Mesendoderm (in vitro differentiated cells): ENCODE measurements around the gene PRDX1.
"Not testable (repeated sequence)": the region's sequence is repeated elsewhere in the genome, so short reads cannot be mapped to it uniquely, and the experiment has no call there.

Experiments
- DNase-seq: peaks from one replicate; pipeline ENCODE4 v3.0.0; 2013
- H2AK5ac ChIP-seq: 2 replicates; pipeline ENCODE4 v1.6.1; 2013; ENCODE audit warnings: low read length, inconsistent platforms
- H2BK120ac ChIP-seq: 2 replicates; pipeline ENCODE4 v1.6.1; 2013; ENCODE audit warnings: low read depth, mild to moderate bottlenecking, low read length, moderate library complexity, mixed read lengths
- H2BK15ac ChIP-seq: replicated peaks from 2 replicates; pipeline ENCODE4 v1.6.1; 2013; ENCODE audit warnings: low read depth, mild to moderate bottlenecking, moderate library complexity
- H2BK5ac ChIP-seq: 2 replicates; pipeline ENCODE4 v1.6.1; 2013; ENCODE audit warnings: low read length, inconsistent platforms
- H3K18ac ChIP-seq: 2 replicates; pipeline ENCODE4 v1.6.1; 2013; ENCODE audit warnings: mild to moderate bottlenecking, low read length, mixed read lengths
- H3K23ac ChIP-seq: one replicate; pipeline ENCODE4 v1.6.1; 2013; ENCODE audit warnings: low read length
- H3K27ac ChIP-seq: 2 replicates; pipeline ENCODE4 v1.5.1; 2013; ENCODE audit warnings: low read depth, mild to moderate bottlenecking, inconsistent platforms, low read length, moderate library complexity
- H3K27me3 ChIP-seq: 2 replicates; pipeline ENCODE4 v1.6.1; 2013; ENCODE audit warnings: low read length, control low read depth, mild to moderate bottlenecking, inconsistent platforms; ENCODE audit not compliant: insufficient read depth, poor library complexity
- H3K36me3 ChIP-seq: 2 replicates; pipeline ENCODE4 v1.6.1; 2013; ENCODE audit warnings: low read length, inconsistent platforms; ENCODE audit not compliant: control insufficient read depth, insufficient read depth
- H3K4ac ChIP-seq: one replicate; pipeline ENCODE4 v1.6.1; 2013; ENCODE audit warnings: low read depth, mild to moderate bottlenecking, low read length, moderate library complexity
- H3K4me1 ChIP-seq: 2 replicates; pipeline ENCODE4 v1.6.1; 2013; ENCODE audit warnings: low read depth, low read length, inconsistent platforms; ENCODE audit not compliant: control insufficient read depth
- H3K4me2 ChIP-seq: 2 replicates; pipeline ENCODE4 v1.6.1; 2013; ENCODE audit warnings: low read length
- H3K4me3 ChIP-seq: 2 replicates; pipeline ENCODE4 v1.5.1; 2013; ENCODE audit warnings: mild to moderate bottlenecking, low read length
- H3K56ac ChIP-seq: one replicate; pipeline ENCODE4 v1.6.1; 2013; ENCODE audit warnings: low read length
- H3K79me1 ChIP-seq: 2 replicates; pipeline ENCODE4 v1.6.1; 2013; ENCODE audit warnings: low read length, inconsistent platforms
- H3K79me2 ChIP-seq: 2 replicates; pipeline ENCODE4 v1.6.1; 2013; ENCODE audit warnings: mild to moderate bottlenecking, low read length; ENCODE audit not compliant: control insufficient read depth, insufficient read depth
- H3K9ac ChIP-seq: 2 replicates; pipeline ENCODE4 v1.6.1; 2013; ENCODE audit warnings: low read length, inconsistent platforms
- H4K5ac ChIP-seq: one replicate; pipeline ENCODE4 v1.6.1; 2013; ENCODE audit warnings: low read length
- H4K8ac ChIP-seq: one replicate; pipeline ENCODE4 v1.6.1; 2013; ENCODE audit warnings: low read depth, mild to moderate bottlenecking, control low read depth, low read length, moderate library complexity
- WGBS: extraction: QIAGEN DNeasy Blood & Tissue Kit; methylation state at CpG from one replicate; pipeline ENCODE4 v1.1.7; 2013; ENCODE audit warnings: low lambda C conversion rate, missing lambda C conversion rate; ENCODE audit not compliant: insufficient coverage; ENCODE audit errors: extremely low coverage; 5-methylcytosine and 5-hydroxymethylcytosine counted together

Gene PRDX1

DNA sequence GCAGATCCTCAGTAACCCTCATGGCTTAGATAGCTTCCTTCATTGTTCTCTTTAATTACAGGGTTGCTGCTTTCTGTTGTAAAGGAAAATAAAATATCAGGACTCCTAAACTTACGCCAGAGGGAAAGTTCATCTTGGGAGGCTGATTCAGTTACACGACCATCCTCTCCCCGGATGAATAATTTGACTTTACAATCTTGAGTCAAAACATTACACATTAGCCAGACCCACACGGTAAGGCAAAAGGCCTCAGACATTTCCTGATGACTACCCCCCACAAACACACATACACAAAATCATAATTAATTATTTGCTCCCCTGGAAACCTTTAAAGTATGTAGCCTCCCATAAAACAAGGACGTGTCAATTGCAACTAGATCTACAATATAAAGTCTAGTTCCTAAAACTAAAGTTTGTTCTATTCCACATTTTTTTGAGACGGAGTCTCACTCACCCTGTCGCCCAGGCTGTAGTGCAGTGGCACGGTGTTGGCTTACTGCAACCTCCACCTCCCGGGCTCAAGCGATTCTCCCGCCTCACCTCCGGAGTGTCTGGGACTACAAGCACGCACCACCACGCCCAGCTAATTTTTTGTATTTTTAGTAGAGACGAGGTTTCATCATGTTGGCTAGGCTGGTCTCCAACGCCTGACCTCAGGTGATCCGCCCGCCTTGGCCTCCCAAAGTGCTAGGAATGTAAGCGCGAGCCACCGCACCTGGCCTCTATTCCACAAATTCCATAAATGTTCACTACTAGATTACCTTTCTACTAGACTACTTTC lies 830 bp upstream of the PRDX1 start:
- Histone ChIP-seq H3K9ac (peak overlapping the region; percentile 88), H3K4me2 (peak overlapping the region; percentile 84), H2BK120ac (peak overlapping the region; percentile 61), H3K27ac (peak overlapping the region; percentile 99), H3K4me1 (no peaks in the 10 kb centered on the region), H3K79me2 (peaks cover 37% of the 10 kb centered on the region), H3K4me3 (peak overlapping the region; percentile 44), H2BK5ac (peak overlapping the region; percentile 96), H4K5ac (peak overlapping the region; percentile 84), H2BK15ac (peak overlapping the region; percentile 46), H3K56ac (peak overlapping the region; percentile 99), H2AK5ac (peak overlapping the region; percentile 72), H3K23ac (peak overlapping the region; percentile 7), H3K79me1 (peaks cover 3% of the 10 kb centered on the region), H3K27me3 (no peaks in the 10 kb centered on the region), H3K18ac (peak overlapping the region; percentile 96), H3K4ac (peak overlapping the region; percentile 89), H4K8ac (peak overlapping the region; percentile 79), H3K36me3 (no peaks in the 10 kb centered on the region)
- WGBS: no CpG with 5 or more reads among the region's 21 CpGs
- DNase-seq: peak; percentile 46

DNA sequence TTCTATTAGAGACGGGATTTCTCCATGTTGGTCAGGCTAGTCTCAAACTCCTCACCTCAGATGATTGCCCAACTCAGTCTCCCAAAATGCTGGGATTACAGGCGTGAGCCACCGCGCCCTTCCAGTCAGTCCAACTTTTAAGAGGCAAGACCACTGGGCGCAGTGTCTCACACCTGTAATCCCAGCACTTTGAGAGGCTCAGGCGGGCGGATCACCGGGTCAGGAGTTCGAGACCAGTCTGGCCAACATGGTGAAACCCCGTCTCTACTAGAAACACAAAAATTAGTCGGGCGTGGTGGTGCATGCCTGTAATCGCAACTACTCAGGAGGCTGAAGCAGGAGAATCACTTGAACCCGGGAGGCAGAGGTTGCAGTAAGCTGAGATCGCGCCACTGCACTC lies 1.9 kb downstream of the PRDX1 start:
- not testable (repeated sequence) for H3K56ac ChIP-seq, H4K5ac ChIP-seq, H2BK15ac ChIP-seq, H3K18ac ChIP-seq, H2BK5ac ChIP-seq, H3K27me3 ChIP-seq, H2AK5ac ChIP-seq, H3K4me3 ChIP-seq, H4K8ac ChIP-seq, H3K4ac ChIP-seq, H3K23ac ChIP-seq, H2BK120ac ChIP-seq, H3K27ac ChIP-seq, H3K4me1 ChIP-seq, DNase-seq
- Histone ChIP-seq H3K79me1 (peaks cover 11% of the 10 kb centered on the region), H3K9ac (peak overlapping the region; percentile 67), H3K36me3 (peaks cover 14% of the 10 kb centered on the region), H3K79me2 (peaks cover 51% of the 10 kb centered on the region), H3K4me2 (peak overlapping the region; percentile 26)
- WGBS: no CpG with 5 or more reads among the region's 16 CpGs

DNA sequence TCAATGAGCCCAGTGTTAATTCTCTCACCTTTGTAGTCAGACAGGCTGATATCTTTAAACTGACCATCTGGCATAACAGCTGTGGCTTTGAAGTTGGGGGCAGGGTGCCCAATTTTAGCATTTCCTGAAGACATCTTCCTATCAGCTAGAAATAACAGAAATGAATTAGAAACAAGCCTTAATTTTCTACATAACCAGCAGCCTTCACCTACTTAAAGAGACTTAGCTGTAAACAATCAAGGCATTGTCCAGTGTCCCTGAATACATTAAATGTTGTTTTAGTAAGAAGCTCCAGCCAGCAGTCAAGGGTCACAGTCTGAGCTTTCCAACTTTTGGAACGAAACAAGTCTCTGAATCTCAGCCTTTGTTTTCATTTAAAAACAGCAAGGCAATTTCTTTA lies 2.8 kb downstream of the PRDX1 start:
- Histone ChIP-seq H3K23ac (no peak overlapping the region), H3K27ac (no peak overlapping the region), H2BK120ac (no peak overlapping the region), H2BK5ac (no peak overlapping the region), H3K36me3 (peaks cover 20% of the 10 kb centered on the region), H4K8ac (no peak overlapping the region), H3K79me2 (peaks cover 51% of the 10 kb centered on the region), H3K27me3 (no peaks in the 10 kb centered on the region), H3K18ac (no peak overlapping the region), H3K79me1 (peaks cover 11% of the 10 kb centered on the region), H2AK5ac (no peak overlapping the region), H3K9ac (peak overlapping the region; percentile 12), H2BK15ac (no peak overlapping the region), H4K5ac (no peak overlapping the region), H3K4me1 (no peaks in the 10 kb centered on the region), H3K4me2 (peak overlapping the region; percentile 9), H3K56ac (no peak overlapping the region), H3K4me3 (no peak overlapping the region), H3K4ac (no peak overlapping the region)
- WGBS: no CpG with 5 or more reads among the region's 1 CpG
- no peak for DNase-seq

DNA sequence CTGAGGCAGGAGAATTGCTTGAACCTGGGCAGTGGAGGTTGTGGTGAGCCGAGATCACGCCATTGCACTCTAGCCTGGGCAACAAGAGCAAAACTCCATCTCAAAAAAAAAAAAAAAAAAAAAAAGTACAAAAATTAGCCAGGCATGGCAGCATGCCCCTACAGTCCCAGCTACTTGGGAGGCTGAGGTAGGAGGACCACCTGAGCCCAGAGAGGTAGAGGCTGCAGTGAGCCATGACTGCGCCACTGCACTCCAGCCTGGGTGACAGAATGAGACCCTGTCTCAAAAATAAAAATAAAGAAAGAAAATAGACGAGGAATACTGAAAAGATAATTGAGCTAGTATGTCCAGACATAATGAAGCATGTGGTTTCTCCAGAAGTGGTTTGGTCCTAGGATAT lies 3.3 kb downstream of the PRDX1 start:
- H2AK5ac ChIP-seq, H3K4me3 ChIP-seq, H3K56ac ChIP-seq, H3K4me1 ChIP-seq, H3K27ac ChIP-seq, H4K5ac ChIP-seq, H2BK5ac ChIP-seq, H4K8ac ChIP-seq, H3K4me2 ChIP-seq, H2BK120ac ChIP-seq, H3K4ac ChIP-seq, H3K27me3 ChIP-seq, DNase-seq, H3K9ac ChIP-seq, H2BK15ac ChIP-seq, H3K18ac ChIP-seq, H3K23ac ChIP-seq: not testable (repeated sequence)
- no CpG with 5 or more reads among the region's 4 CpGs for WGBS
- H3K36me3 ChIP-seq: peaks cover 25% of the 10 kb centered on the region
- peaks cover 51% of the 10 kb centered on the region for H3K79me2 ChIP-seq
- peaks cover 11% of the 10 kb centered on the region for H3K79me1 ChIP-seq

DNA sequence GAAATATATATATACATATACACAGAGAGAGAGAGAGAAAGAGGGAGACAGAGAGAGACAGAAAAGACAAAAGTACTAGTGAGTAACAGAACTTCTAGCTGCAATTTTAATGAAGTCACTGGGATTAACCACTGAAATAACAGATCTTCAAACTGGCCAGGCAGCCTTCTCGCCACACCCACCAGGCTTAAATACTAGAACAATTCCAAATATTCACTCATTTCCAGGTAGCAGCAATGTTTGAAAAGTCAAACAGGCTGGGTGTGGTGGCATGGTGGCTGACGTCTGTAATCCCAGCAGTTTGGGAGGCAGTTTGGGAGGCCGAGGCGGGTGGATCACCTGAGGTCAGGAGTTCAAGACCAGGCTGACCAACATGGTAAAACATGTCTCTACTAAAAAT lies 5.2 kb downstream of the PRDX1 start:
- WGBS: no CpG with 5 or more reads among the region's 4 CpGs
- no peak overlapping the region for H2BK120ac ChIP-seq
- H3K18ac ChIP-seq: no peak overlapping the region
- DNase-seq: no peak
- H3K36me3 ChIP-seq: peaks cover 25% of the 10 kb centered on the region
- H4K8ac ChIP-seq: no peak overlapping the region
- peaks cover 11% of the 10 kb centered on the region for H3K79me1 ChIP-seq
- no peaks in the 10 kb centered on the region for H3K27me3 ChIP-seq
- H3K4me1 ChIP-seq: no peaks in the 10 kb centered on the region
- no peak overlapping the region for H2AK5ac ChIP-seq
- no peak overlapping the region for H3K9ac ChIP-seq
- no peak overlapping the region for H4K5ac ChIP-seq
- no peak overlapping the region for H2BK15ac ChIP-seq
- no peak overlapping the region for H3K4me3 ChIP-seq
- no peak overlapping the region for H3K27ac ChIP-seq
- H3K23ac ChIP-seq: no peak overlapping the region
- H3K79me2 ChIP-seq: peaks cover 48% of the 10 kb centered on the region
- no peak overlapping the region for H3K4me2 ChIP-seq
- H2BK5ac ChIP-seq: no peak overlapping the region
- H3K4ac ChIP-seq: no peak overlapping the region
- H3K56ac ChIP-seq: no peak overlapping the region

DNA sequence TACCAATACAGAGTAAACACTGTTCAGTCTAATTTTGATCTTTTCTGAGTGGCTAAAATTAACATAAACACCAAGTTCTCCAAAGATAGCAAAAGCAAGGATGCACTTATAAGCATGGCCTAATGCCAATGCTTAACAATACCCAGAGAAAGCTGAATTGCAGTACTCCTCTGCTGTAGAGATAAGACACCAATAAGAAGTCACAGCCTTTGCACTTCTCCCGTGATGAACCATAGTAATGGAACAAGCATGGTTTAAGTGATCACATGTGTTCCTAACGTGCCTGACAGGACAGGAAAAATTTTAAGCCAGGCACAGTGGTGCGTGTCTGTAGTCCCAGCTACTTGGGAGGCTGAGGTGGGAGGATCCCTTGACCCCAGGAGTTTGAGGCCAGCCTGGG lies 5.6 kb downstream of the PRDX1 start:
- Histone ChIP-seq H2BK15ac (no peak overlapping the region), H2AK5ac (no peak overlapping the region), H4K8ac (no peak overlapping the region), H3K9ac (no peak overlapping the region), H3K4ac (no peak overlapping the region), H2BK5ac (no peak overlapping the region), H3K79me2 (peaks cover 44% of the 10 kb centered on the region), H3K27ac (no peak overlapping the region), H3K4me3 (no peak overlapping the region), H3K27me3 (no peaks in the 10 kb centered on the region), H4K5ac (no peak overlapping the region), H3K4me2 (no peak overlapping the region), H3K18ac (no peak overlapping the region), H3K79me1 (peaks cover 11% of the 10 kb centered on the region), H3K56ac (no peak overlapping the region), H3K36me3 (peaks cover 26% of the 10 kb centered on the region), H3K4me1 (no peaks in the 10 kb centered on the region), H3K23ac (no peak overlapping the region), H2BK120ac (no peak overlapping the region)
- DNase-seq: no peak
- no CpG with 5 or more reads among the region's 3 CpGs for whole genome bisulfite sequencing
